H54 (cell line): ENCODE data around the gene MTOR.
"Not testable (repeated sequence)": the region's sequence is repeated elsewhere in the genome, so short reads cannot be mapped to it uniquely, and the experiment has no call there.

Source experiments
- DNase-seq: peaks from one replicate; pipeline ENCODE4 v3.0.0; 2011; ENCODE audit warnings: low spot score, mixed read lengths; ENCODE audit not compliant: insufficient read length
- FAIRE-seq: peaks from 3 replicates; lab custom pipeline; 2011; peaks lifted over from hg19 to GRCh38; lab: Jason Lieb, UNC
- POLR2A ChIP-seq: IDR thresholded peaks from 2 replicates; pipeline ENCODE4 v1.6.1; 2011; ENCODE audit warnings: low read depth, mild to moderate bottlenecking, low read length

MTOR gene

GRCh38 chr1:11289064-11289463 is 26.7 kb upstream of the MTOR start:
- TF ChIP-seq POLR2A = no peak
- FAIRE-seq (no peak), DNase-seq (no peak)

GRCh38 chr1:11286735-11287410 is 24.5 kb upstream of the MTOR start:
- DNase-seq (no peak), FAIRE-seq (peak; percentile 27)
- TF ChIP-seq POLR2A = no peak

- no peak for TF ChIP-seq POLR2A
- no peak for FAIRE-seq
- DNase-seq = no peak
Observed at GRCh38 chr1:11285883-11286734, 23.8 kb upstream of the MTOR start.

- DNase-seq = no peak
- no peak for TF ChIP-seq POLR2A
- FAIRE-seq = no peak
Observed at GRCh38 chr1:11284784-11285183, 22.4 kb upstream of the MTOR start.

- TF ChIP-seq POLR2A = no peak
- DNase-seq (no peak), FAIRE-seq (no peak)
Observed at GRCh38 chr1:11283151-11283550, 20.8 kb upstream of the MTOR start.

GRCh38 chr1:11281518-11282331 is 19.4 kb upstream of the MTOR start:
- no peak for TF ChIP-seq POLR2A
- no peak for DNase-seq
- FAIRE-seq = peak; percentile 50

- no peak for TF ChIP-seq POLR2A
- FAIRE-seq (no peak), DNase-seq (no peak)
Observed at GRCh38 chr1:11280719-11281376, 18.5 kb upstream of the MTOR start.

GRCh38 chr1:11279630-11280029 is 17.3 kb upstream of the MTOR start:
- FAIRE-seq (no peak), DNase-seq (no peak)
- no peak for TF ChIP-seq POLR2A

- FAIRE-seq = no peak
- TF ChIP-seq POLR2A = no peak
- DNase-seq = no peak
Observed at GRCh38 chr1:11279152-11279551, 16.8 kb upstream of the MTOR start.

GRCh38 chr1:11273595-11274234 is 11.4 kb upstream of the MTOR start:
- no peak for DNase-seq
- TF ChIP-seq POLR2A = no peak
- FAIRE-seq = no peak

- DNase-seq (no peak), FAIRE-seq (no peak)
- TF ChIP-seq POLR2A = peak; percentile 48; the same call in 1 of the 2 replicates
Observed at GRCh38 chr1:11272832-11273594, 10.7 kb upstream of the MTOR start, which contains the start of gene UBIAD1. TSS of gene UBIAD1 (plus strand) at chr1:11273198. CDS start at chr1:11273532, 334 bp downstream.

GRCh38 chr1:11272544-11272831 is 10.1 kb upstream of the MTOR start:
- DNase-seq = no peak
- FAIRE-seq = no peak
- TF ChIP-seq POLR2A = no peak

- FAIRE-seq, DNase-seq: not testable (repeated sequence)
Observed at GRCh38 chr1:11267350-11268337, 5.3 kb upstream of the MTOR start.
